Esophagus muscularis mucosa (tissue), 4 donors: ENCODE data around the gene FNIP1. TPM values are rescaled to one million over a fixed set of nuclear protein-coding genes. Genes with fewer than 3 reads are reported as not detected.

Experiments used
- DNase-seq: peaks from one replicate; pipeline ENCODE4 v3.0.0-alpha.2; 2017; ENCODE audit errors: extremely low spot score
- H3K27ac ChIP-seq, 4 donors: fragments of 200-600 bp; sonication (generic); replicated peaks in 1 of 4; 1 replicate in 3 of 4; 2 replicates in 1 of 4; pipeline ENCODE4 v1.5.1; 2016 to 2019; ENCODE audit warnings: mild to moderate bottlenecking in 1 of 4
- H3K27me3 ChIP-seq, 4 donors: fragments of 200-600 bp; sonication (generic); one replicate each; pipeline versions ENCODE4 v1.5.1 to v1.6.0; 2016 to 2019
- H3K36me3 ChIP-seq, 4 donors: fragments of 200-600 bp; sonication (generic); one replicate each; pipeline ENCODE4 v1.5.1; 2016 to 2019
- H3K4me1 ChIP-seq, 4 donors: fragments of 200-600 bp; sonication (generic); one replicate each; pipeline ENCODE4 v1.5.1; 2016 to 2019
- H3K4me3 ChIP-seq, 4 donors: fragments of 200-600 bp; sonication (generic); 1 replicate in 2 of 4; 2 replicates in 2 of 4; pipeline ENCODE4 v1.5.1; 2016 to 2019; ENCODE audit warnings: mild to moderate bottlenecking in 4 of 4, moderate library complexity in 1 of 4
- H3K9me3 ChIP-seq, 4 donors: fragments of 200-600 bp; sonication (generic); 1 replicate in 3 of 4; 2 replicates in 1 of 4; pipeline ENCODE4 v1.5.1; 2016 to 2019
- EP300 ChIP-seq: sonication (generic); formaldehyde crosslinking; IDR thresholded peaks from one replicate; pipeline ENCODE4 v1.6.1; 2017; ENCODE audit warnings: antibody characterized with exemption
- POLR2A ChIP-seq: fragments of 450-650 bp; IDR thresholded peaks from one replicate; pipeline ENCODE4 v1.6.1; 2017; ENCODE audit warnings: antibody characterized with exemption, moderate library complexity, mild to moderate bottlenecking, low read depth
- POLR2AphosphoS5 ChIP-seq, 2 donors: sonication (generic); formaldehyde crosslinking; IDR thresholded peaks; one replicate each; pipeline ENCODE4 v1.6.1; 2017; ENCODE audit warnings: antibody characterized with exemption in 2 of 2
- WGBS: methylation state at CpG from one replicate; pipeline ENCODE4 v1.1.5; 2018; 5-methylcytosine and 5-hydroxymethylcytosine counted together
- intact Hi-C: fragments of 100-400 bp; cut with DNase I; formaldehyde crosslinking; loops from one replicate; pipeline ENCODE4 v1.15.1; 2023
- total RNA-seq, 4 donors: library from RNA; depleted of rRNA; stranded (reverse); fragments of >200 nt; gene quantifications; one replicate each; pipeline versions ENCODE4 v1.1.0 to v1.2.1, GENCODE V29; 2016
- TF ChIP-seq, protein P1 (sequence below), 3 experiments: fragments of 200-600 bp in 2 of 3; fragments of 450-650 bp in 1 of 3; sonication (generic) in 2 of 3; IDR thresholded peaks; one replicate each; pipeline ENCODE4 v1.5.1; 2017 to 2019; ENCODE audit warnings: antibody characterized with exemption in 3 of 3, mild to moderate bottlenecking in 2 of 3, moderate library complexity in 1 of 3

FNIP1 gene
- total RNA-seq, 4 donors from 2014 or later, result 36.6 to 52.7 (median 50.1) TPM

GRCh38 chr5:131763968-131764367, 32.8 kb downstream of the FNIP1 start:
- peaks cover 0 to 3% (median 0%) of the 10 kb centered on the region in 4 donors for H3K36me3 ChIP-seq
- no peak for TF ChIP-seq EP300
- TF ChIP-seq, protein P1, sequence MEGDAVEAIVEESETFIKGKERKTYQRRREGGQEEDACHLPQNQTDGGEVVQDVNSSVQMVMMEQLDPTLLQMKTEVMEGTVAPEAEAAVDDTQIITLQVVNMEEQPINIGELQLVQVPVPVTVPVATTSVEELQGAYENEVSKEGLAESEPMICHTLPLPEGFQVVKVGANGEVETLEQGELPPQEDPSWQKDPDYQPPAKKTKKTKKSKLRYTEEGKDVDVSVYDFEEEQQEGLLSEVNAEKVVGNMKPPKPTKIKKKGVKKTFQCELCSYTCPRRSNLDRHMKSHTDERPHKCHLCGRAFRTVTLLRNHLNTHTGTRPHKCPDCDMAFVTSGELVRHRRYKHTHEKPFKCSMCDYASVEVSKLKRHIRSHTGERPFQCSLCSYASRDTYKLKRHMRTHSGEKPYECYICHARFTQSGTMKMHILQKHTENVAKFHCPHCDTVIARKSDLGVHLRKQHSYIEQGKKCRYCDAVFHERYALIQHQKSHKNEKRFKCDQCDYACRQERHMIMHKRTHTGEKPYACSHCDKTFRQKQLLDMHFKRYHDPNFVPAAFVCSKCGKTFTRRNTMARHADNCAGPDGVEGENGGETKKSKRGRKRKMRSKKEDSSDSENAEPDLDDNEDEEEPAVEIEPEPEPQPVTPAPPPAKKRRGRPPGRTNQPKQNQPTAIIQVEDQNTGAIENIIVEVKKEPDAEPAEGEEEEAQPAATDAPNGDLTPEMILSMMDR (IDR thresholded peaks at IDR 0.05), result no peak
- TF ChIP-seq POLR2AphosphoS5 (IDR thresholded peaks at IDR 0.05), result no peak
- TF ChIP-seq POLR2A, result no peak
- 98% methylated on average over 3 of the region's 3 CpGs for WGBS
- no peak overlapping the region for H3K27ac ChIP-seq
- no peaks in the 10 kb centered on the region for H3K27me3 ChIP-seq
- DNase-seq, result no peak
- no peak overlapping the region for H3K4me3 ChIP-seq
- intact Hi-C loops, result no loop called here
- H3K4me1 ChIP-seq, result peaks cover 15 to 41% (median 27%) of the 10 kb centered on the region in 4 donors
- H3K9me3 ChIP-seq, result no peaks in the 10 kb centered on the region

DNA sequence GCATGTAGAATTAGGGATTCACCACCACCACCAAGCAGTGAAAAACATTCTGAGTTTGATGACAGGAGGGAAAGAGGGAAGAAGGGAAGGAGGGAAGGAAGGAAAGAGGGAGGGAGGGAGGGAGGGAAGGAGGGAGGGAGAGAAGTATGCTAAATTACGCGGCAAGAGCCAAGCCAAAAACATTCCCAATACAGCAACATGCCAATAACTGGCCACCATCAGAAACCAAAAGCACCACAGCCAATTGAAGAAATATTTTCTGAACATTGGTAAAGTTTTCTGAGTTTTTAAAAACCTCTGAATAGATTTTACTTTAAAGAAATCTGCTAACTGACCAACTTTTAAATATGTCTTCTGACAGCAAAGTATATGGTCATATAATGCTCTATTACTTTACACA, 36.0 kb downstream of the FNIP1 start:
- Histone ChIP-seq H3K36me3 (peaks cover 0 to 3% (median 0%) of the 10 kb centered on the region in 4 donors), H3K9me3 (no peaks in the 10 kb centered on the region), H3K27ac (no peak overlapping the region), H3K27me3 (no peaks in the 10 kb centered on the region), H3K4me1 (peaks cover 18 to 51% (median 37%) of the 10 kb centered on the region in 4 donors), H3K4me3 (no peak overlapping the region)
- TF ChIP-seq, protein P1 (IDR thresholded peaks at IDR 0.05), result no peak
- TF ChIP-seq EP300, result no peak
- TF ChIP-seq POLR2A, result no peak
- TF ChIP-seq POLR2AphosphoS5 (IDR thresholded peaks at IDR 0.05), result no peak
- no peak for DNase-seq
- 84% methylated on average over 2 of the region's 2 CpGs for WGBS
- intact Hi-C loops, result no loop called here

DNA sequence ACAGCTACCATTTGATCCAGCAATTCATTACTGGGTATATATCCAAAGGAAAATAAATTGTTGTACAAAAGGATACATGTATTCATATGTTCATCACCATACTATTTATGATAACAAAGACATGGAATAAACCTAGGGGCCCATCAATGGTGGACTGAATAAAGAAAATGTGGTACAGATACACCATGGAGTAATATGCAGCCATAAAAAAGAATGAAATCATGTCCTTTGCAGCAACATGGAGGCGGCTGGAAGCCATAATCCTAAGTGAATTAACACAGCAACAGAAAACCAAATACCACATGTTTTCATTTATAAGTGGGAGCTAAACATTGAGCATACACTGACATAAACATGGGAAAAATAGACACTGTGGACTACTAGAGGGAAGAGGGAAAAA, 37.1 kb downstream of the FNIP1 start:
- H3K27ac ChIP-seq, result no peak overlapping the region
- TF ChIP-seq POLR2A (no peak), EP300 (no peak), POLR2AphosphoS5 (IDR thresholded peaks at IDR 0.05) (no peak)
- TF ChIP-seq, protein P1 (IDR thresholded peaks at IDR 0.05), result no peak
- H3K4me3 ChIP-seq, result no peak overlapping the region
- H3K9me3 ChIP-seq, result no peaks in the 10 kb centered on the region
- no peak for DNase-seq
- no peaks in the 10 kb centered on the region for H3K27me3 ChIP-seq
- WGBS, result 94% methylated on average over 1 of the region's 1 CpG
- H3K36me3 ChIP-seq, result peaks cover 0 to under 1% (median 0%) of the 10 kb centered on the region in 4 donors
- peaks cover 20 to 47% (median 37%) of the 10 kb centered on the region in 4 donors for H3K4me1 ChIP-seq
- intact Hi-C loops, result no loop called here

DNA sequence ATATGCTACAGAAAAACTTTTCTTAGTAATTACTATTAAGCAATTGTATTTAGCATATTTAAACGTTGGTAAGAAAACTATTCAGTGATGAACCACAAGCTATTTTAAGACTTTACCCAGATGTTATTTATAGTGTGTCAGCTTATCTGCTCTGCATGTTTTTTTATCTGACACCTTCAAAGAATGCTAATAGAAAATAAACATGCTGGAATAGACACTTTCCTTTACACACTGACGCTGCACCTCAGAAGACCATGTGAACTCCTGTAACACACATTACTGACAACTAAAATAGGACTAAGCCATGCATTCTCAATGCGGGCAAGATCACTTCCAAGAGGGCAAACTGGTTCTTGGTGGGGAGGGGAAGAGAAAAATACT, 38.3 kb downstream of the FNIP1 start:
- no peaks in the 10 kb centered on the region for H3K9me3 ChIP-seq
- no peak for DNase-seq
- peaks cover 26 to 59% (median 45%) of the 10 kb centered on the region in 4 donors for H3K4me1 ChIP-seq
- 29% methylated on average over 3 of the region's 3 CpGs for WGBS
- H3K36me3 ChIP-seq, result no peaks in the 10 kb centered on the region
- no peak overlapping the region for H3K4me3 ChIP-seq
- TF ChIP-seq, protein P1 (IDR thresholded peaks at IDR 0.05), result no peak
- TF ChIP-seq POLR2AphosphoS5 (IDR thresholded peaks at IDR 0.05) (no peak), POLR2A (no peak), EP300 (no peak)
- H3K27ac ChIP-seq, result no peak overlapping the region
- intact Hi-C loops, result no loop called here
- H3K27me3 ChIP-seq, result no peaks in the 10 kb centered on the region

- WGBS, result 97% methylated on average over 1 of the region's 1 CpG
- Histone ChIP-seq H3K4me3 (no peak overlapping the region), H3K27ac (no peak overlapping the region), H3K4me1 (peaks cover 26 to 63% (median 50%) of the 10 kb centered on the region in 4 donors), H3K9me3 (no peaks in the 10 kb centered on the region), H3K36me3 (no peaks in the 10 kb centered on the region), H3K27me3 (no peaks in the 10 kb centered on the region)
- no peak for TF ChIP-seq POLR2AphosphoS5 (IDR thresholded peaks at IDR 0.05)
- no peak for TF ChIP-seq POLR2A
- no peak for TF ChIP-seq EP300
- TF ChIP-seq, protein P1 (IDR thresholded peaks at IDR 0.05), result no peak
- intact Hi-C loops, result no loop called here
- DNase-seq, result no peak
Observed at GRCh38 chr5:131757830-131758519, 38.8 kb downstream of the FNIP1 start.
